Germinal center (tissue), 1 donor: Measurements from ENCODE around the gene MCF2L2.

Experiments
- DNase-seq: peaks from one replicate; pipeline ENCODE4 v3.0.0; 2012; ENCODE audit warnings: mixed read lengths, low spot score

Gene MCF2L2

DNA sequence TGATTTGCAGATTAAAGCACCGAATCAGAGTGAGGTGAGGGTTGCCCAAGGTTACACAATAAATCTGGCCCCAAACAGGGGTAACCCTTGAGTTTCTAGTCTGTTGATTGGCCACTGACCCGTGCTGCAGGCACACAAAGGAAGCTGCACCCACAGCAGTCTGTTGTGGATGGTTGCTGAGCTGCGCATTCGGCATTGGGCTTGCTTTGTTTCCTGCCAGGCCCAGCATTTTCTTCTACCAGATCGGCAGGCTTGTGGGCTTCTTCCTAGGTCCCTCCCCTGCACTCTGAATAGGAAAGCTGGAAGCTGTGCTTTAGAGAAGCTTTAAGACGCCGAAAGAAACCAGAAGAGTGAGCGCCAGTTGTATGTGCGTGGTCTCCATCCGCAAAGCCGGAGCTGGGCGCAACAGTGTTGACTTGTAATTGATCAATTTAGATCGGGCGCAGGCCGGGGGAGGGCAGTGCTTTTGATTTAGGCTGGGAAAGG is 163.2 kb downstream of the MCF2L2 start:
- no peak for DNase-seq

DNA sequence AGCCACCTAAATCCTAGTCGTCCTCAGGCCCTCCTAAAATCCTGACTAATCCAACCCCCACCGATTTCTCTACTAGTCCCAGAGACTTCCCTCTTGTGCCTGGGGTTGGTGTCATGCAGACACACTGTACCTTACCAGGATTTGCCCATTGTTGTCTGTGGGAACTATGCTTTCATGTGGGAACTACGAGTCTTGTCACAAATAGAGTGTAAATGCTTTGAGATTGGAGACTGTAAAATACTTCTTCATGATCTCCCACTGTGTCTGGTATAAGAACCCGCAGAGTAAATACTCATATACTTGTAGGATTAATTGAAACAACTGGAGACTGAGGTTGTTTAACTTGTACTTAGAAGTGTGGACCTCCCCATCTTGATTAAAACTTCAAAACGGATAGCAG is 164.2 kb downstream of the MCF2L2 start:
- DNase-seq = no peak

DNA sequence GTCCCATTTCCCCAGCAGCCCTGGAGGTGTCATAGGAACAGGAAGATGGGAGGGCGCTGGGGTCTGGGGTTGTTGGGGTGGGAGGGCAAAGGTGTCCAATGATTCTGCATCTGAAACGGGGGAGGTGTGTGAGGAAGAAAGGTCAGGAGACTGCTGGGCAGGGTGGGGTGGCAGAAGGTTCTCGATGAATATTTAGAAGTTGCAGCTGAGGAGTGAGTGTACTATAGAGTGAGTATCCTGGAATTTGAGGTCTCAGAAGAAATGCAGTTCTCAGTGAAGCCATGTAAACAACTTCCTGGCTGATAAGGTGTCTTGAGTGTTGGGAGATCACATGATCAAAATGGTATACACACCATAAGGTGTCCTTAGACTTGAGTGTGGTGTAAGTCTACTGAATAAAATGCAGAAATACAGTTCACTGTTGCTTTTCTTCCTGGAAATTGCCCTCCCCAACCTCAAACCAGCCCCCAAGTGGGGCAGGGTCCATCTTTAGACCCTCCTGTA is 165.5 kb downstream of the MCF2L2 start:
- no peak for DNase-seq

DNA sequence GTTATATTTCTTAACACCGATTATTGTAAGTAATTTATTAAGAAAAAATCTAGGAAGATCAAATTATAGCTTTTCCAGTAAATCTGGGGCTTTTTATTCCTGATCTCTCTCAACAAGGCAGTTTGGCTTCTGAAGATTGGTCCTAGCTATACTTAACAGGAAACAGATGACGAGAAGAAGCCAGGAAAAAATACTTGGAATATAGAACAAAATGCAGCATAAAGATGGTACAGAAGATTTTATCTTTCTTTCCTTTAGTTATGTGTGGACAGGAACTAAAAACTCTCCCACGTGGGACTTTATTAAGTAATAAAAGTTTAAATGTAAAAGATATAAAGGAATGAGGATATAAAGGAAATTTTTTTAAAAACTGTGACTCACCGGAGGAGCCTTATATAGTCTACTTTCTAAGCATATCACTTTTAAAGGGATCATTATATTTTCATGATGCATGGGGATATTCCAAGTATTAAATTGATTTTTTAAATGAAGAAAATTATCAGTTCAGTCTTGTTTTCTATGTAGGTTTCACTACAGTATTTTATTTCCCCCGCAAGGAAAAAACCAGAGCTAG is 167.2 kb downstream of the MCF2L2 start:
- no peak for DNase-seq

DNA sequence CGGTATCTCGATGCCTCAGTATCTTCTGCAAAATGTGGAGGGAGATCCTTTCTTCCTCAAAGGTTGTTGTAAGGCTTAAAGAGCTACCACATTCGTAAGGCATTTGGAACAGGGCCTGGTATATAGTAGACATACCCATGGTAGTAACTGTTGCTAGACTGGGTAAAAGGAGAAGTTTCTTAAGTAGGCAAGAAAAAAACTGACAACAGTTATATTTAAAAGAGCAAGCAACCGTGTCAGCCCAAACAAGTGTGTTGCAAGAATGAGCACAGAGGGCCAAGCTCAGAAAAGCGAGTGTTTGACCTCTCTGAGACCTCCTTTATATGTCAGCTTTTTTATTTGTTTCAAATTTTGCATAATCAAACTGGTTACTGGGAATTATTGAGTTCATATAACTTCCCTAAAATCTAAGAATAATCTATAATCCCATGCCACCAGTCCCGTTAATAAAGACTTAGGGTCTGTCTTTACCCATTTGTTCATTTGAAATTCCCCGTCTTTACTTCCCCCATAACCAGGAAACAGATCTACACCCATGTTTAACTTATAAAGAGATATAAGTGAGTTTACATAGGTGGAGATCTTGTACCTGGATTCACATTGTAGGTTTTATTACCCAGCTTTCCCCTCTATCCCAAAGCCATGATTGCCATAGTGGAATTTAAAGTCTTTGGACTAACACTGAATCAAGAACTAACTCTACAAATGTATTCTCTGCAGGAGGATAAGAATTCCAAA is 168.1 kb downstream of the MCF2L2 start:
- DNase-seq = peak; percentile 28

DNA sequence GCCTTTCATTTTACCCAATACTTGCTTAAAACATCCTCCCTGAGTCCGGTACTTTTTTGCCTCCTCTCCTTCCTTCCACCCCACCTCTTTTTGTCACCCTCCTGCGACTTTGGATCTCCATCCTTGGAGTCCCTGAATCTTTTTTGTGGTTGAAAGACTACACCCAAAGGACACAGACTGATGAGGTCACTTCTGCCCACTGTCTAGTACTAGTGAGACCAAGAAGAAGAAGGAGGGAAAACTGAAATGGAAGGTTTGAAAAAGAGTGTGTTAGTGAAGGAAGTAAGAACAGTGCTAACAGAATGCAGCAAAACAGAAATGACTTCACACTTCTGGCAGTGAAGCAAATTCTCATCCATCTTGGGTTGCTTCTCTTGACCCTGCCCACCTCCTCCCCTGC is 168.8 kb downstream of the MCF2L2 start:
- no peak for DNase-seq

DNA sequence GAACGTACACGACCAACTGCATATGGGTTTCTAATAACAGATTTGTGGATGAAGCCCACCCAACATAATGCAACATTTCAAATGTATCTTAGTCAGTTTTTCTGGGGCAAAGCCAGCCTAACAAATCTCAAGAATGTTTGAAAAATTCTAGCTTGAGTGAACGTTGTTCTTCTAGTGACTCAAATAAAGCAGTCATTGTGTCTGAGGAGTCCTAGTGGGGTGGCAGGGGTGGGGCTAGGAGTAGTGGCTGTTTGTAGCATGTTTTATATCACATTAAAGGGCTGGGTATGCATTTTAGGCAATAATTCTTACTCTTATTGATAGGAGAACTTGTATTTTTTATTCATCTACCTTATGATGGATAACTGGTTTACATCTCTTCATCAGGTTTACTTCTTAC is 169.3 kb downstream of the MCF2L2 start:
- DNase-seq = no peak

DNA sequence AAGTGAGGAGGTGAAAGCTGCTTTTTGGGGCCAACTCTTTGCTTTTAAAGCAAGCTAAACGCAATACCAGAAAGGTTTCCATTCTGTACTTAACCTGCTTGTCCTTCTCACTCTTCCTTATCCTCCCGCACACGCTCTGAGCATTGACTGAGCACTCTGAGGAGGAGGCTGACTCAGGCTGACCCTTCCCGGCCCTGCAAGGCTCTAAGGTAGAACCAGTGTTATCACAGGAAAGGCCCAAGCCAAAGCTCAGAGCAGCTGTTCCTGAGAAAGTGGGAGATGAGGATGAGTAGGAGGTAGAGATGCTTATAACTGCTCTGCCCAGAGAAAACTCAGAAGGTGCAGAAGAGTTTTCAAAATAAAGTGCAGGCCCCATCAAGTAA is 173.1 kb downstream of the MCF2L2 start:
- no peak for DNase-seq

DNA sequence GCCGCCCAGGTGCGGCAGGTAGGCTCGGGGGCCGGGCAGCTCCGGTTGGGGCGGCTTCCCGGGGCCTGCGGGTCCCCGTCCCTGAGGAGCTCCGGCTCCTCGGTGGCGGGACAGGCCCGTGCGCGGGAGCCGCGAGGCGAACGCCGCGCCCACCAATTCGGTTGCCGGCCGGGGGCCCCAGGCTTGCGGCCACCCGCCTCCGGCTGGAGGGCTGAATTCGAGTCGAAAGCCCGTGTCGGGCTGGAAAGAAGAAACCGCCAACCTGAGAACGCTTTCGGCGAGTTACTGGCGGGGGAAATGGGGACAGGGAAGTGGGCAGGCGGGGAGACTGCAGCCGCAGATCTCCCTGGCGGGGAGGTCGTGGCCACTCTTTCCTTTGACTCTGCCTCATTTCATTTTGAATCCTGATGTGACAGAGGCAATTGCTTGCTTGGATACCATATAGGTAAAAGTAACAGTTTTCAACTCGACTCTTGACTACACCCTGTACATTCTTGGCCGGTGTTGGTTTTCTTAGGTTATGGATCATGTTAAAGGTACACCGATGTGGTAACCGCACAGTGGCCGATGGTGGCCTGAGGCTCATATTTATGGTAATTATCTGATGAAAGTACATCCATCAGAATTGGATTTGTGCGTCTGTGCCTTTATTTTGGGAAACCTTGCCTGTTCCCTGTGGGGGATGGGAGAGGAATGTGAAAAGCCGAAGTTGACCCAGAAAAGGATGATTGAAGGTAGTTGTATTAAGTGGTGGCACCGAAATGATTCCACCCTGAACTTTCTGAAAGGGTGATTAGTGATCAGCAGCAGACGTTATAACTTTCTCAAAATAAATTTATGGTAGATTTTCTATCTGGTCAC is 173.7 kb downstream of the MCF2L2 start:
- DNase-seq = no peak

DNA sequence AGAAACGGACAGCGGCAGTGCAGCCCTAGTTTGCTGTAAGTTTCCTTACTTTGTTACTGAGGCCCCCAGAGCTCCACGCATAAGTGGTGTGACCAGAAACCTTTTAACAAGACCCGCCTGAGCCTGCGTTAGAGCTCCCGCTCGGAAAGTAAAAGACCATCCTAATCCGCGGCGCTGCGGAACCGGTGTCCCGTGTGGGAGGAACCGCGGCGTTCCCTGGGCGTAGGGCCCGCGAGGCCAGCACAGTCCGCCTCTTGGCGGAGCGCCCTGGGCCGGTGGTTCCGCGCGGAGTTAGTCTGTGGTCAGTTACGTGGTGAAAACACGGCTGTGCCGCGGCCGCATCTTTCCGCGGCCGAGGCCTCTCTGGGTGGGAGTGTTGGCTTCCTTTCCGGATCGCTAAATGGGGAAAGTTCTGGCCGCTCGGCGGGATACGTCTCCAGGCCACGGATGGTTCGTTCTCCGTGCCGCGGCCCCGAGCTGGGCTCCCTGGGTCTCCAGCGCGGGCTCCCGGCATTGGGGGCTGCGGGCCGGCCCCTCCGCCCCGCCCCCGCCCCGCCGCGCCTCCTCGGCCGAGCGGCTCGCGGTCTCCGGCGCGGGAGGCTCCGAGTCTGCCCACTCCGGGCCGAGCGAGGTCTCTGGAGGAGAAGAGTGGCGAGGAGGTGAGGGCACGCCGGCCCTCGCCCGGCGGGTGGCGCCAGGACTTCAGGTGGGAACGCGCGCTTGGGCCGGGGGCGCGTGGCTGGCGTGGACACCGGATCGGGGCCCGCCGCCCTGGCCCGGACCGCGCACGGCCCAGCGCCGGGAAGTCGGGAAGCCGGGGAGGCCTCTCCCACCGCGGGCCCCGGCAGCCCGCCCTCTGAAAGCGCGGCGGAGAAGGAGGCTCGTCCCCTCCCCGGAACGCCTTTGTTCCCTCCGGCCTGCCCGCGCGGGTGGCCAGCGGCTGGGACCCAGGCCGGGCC is 174.6 kb downstream of the MCF2L2 start:
- no peak for DNase-seq

DNA sequence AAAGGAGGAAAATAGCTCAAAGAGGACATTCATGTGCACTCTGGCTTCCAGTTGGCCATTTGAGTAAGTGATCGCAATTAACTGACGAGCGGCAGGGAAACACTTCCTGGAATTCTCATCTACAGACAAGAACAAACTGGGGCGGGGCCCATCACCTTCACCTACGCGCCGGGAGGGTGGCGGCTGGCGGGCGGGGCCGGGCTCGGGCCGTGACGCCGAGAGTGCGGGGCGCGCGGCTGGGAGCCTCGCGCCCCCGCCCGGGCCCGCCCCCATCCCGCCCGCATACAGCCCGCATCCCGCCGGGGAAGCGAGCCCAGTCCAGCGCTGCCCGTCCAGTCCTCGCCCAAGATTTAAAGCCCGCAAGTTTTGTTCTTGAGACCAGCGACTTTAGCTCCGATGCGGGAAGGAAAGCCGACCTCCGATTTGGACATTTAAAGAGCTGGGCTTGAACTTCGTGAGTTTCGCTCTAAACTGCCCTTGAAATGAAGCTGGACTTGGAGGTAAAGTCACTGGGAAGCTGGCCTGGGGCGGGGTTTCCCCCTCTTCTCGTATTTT is 175.4 kb downstream of the MCF2L2 start, which contains the start of gene B3GNT5:
Gene B3GNT5 (plus strand): TSS at position 281 of the 555 bp plus-strand sequence. CDS start 16,546 bp downstream, outside the sequence.
- DNase-seq = no peak

DNA sequence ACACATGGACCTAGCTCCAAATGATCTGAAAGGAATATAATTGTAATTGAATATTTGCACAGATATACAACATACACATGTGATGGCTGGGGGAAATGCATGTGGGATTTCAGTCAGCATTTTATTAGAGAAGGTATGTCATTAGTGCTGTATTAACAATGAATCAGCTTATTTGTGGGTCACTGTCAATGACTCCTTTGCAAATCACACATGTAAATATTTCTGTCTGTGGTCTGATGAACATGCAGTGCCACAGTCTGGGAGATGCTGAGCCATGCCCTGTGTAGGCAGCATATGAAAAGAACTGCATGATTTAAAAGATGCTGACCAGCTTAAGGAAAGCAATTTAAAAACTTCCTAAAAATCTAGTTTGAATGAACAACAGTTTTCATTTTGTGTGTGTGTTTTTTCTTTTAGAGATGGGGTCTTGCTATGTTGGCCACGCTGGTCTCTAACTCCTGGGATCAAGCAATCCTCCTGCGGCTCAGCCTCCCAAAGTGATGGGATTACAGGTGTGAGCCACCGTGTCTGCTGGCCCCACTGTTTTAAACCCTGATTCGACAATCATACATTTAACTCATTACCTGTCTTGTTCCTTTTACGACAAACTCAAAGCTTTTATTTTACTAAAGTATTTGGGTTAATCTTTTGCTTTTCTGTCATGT is 176.2 kb downstream of the MCF2L2 start:
- no peak for DNase-seq

DNA sequence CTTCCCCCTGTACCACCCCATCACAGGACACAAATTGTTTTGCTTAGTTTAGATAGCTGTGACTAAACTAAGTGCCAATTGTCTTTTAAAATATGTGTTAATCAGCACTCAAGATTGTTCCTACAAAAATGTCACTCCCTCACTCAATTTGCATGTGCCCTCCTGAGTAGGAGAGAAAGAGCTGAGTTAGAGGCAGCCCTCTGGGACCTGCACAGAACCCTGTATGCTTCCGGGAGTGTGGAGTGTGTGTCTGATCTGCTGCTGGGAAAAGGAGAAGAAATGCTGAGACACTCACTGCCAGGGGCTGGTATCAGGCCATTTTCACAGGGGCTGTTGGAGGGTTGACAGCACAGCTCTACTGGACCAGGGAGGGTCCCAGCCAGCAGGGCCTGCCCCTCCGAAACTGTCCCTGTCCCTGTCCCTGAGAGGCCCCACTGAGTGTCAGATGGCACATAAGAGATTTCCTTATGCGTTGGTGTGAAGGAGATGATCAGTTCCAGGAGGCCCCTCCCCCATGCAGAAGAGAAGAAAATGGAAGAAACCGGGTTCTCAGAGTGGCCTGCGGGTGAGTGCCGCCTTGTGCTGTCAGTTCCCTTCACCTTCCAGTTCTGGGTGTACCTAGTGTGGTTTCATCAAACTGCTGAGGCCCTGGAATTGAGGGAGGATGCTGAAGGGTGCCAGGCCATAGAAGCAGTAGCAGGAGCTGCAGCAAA is 179.3 kb downstream of the MCF2L2 start:
- no peak for DNase-seq

DNA sequence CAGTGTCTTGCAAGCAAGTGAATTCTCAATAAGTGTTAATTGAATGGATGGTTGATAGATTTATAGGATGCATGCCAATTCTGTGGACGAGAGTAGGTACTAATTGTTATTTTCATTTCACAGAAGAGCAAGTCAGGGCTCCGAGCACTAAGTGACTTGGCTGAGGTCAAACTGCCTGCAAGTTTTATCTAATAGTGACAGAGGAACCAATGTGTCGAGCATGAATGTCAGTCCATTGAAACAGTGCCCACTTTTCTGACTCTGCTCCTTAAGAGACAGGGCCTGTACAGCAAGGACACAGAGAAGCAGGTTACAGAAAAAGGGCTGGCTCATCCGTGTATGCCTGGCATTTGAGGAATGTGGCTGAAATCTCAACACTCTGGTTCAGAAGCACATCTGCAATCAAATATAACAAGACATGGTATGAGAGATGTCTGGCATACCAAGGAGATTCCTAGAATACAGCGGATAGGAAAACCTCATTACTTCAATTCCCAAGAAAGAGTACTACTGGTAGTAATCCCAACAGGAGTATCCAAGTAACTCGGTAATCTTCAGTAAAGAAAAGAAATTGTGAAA is 181.3 kb downstream of the MCF2L2 start:
- no peak for DNase-seq

DNA sequence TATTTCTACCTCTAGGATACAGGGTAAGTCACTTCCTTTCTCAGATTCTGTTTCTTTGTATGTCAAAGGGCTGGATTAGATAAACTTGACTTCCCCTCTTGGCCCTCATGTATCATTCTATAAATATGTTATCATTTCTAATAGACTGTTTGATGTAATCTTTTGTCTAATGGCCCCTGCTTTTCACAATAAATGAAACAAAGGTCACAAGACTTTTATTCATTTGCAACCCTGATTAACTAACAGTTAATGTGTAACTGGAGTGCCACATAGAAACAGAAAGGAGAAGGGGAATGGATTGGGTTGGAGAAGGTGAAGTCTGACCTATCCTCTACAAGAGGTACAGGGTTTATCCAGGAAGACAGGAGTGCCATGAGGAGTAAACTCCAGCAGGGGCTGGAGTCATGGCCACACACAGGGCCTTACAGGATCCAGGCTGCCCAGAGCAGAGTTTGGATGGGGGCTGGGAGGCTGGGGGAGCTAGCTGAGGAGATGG is 183.4 kb downstream of the MCF2L2 start:
- DNase-seq = no peak

DNA sequence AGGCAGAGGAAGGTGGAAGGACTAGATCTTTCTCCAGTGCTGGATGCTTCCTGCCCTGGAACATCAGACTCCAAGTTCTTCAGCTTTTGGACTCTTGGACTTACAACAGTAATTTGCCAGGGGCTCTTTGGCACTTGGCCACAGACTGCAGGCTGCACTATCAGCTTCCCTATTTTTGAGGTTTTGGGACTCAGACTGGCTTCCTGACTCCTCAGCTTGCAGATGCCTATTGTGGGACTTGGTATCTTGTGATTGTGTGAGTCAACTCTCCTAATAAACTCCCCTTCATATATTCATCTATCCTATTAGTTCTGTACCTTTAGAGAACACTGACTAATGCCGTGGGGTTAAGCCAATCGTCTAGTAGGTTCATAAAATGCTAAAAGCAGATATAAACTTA is 184.2 kb downstream of the MCF2L2 start:
- DNase-seq = no peak

DNA sequence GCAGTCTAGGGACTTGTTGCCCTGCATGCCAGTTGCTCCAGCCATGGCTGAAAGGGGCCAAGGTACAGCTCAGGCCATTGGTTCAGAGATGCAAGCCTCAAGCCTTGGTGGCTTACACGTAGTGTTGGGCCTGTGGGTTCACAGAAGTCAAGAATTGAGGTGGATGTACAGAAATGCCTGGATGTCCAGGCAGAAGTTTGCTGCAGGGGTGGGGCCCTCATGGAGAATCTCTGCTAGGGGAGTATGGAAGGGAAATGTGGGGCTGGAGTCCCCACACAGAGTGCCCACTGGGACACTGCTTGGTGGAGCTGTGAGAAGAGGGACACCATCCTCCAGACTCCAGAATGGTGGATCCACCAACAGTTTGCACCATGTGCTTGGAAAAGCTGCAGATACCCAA is 186.0 kb downstream of the MCF2L2 start:
- DNase-seq = no peak

DNA sequence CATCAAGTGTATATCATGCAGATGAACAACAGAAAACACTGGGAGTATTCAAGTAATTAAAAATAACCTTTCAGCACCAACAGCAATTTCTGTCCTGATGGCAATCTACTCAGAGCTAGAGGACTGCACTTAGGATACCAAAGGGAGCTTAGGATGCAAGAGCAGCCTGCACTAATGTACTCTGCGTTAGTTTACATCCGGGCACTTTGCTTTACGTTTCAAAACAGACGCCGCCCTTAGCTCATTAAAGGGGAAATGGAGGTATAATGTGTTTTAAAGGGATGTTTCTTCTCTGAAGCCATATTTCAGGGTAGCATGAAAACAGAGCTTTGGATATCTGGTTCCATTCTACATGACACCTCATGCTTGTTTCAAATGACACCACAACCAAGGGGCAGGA is 189.4 kb downstream of the MCF2L2 start:
- DNase-seq = no peak

DNA sequence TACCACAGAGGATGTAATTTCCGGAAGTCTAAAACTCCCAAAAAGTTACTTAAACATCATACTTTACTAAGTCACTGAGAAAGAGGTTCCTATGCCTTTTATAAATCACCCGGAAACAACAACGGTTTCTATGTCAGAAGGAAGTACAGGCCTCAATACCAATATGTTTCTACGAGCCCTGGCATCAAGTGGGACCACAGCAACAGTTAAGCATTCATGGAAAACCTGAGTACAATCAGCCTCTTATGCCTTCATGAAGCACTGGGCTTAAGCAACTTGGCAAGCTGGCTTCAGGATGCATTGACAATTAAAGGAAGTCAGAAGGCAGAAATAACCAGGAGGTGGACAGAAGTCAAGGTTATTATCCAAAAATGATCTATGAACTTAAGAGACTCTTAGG is 194.5 kb downstream of the MCF2L2 start:
- no peak for DNase-seq
